NCI-H2107 treated with DMSO at 0.1 percent for 48 hours (cell line): ENCODE data around the gene IMPACT.
A peak's percentile ranks its signal among the peaks of the same experiment; 100 is the strongest.

ENCODE experiments used
- DNase-seq: peaks from one replicate; lab custom pipeline; 2025; ENCODE audit not compliant: unreplicated experiment; lab: John Stamatoyannopoulos, UW

Gene IMPACT

GRCh38 chr18:24474406-24474805, 47.9 kb downstream of the IMPACT start:
- DNase-seq = no peak

- no peak for DNase-seq
Observed at GRCh38 chr18:24475926-24476589, 49.6 kb downstream of the IMPACT start.

DNA sequence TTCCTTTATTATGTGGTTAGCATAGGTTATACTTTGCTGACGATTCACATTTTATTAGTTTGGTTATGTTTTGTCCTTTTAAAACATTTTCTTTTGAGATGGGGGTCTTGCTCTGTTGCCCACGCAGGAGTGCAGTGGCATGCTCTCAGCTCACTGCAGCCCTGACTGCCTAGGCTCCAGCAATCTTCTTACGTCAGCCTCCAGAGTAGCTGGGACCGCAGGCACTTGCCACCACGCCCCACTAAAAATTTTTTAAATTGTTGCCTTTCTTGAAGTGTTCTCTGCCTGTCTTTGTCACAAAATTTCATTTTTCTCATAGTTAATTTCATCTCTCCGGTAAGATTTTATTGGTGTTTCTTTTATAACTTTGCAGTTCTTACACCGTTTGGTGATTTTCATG, 52.9 kb downstream of the IMPACT start:
- no peak for DNase-seq

- no peak for DNase-seq
Observed at GRCh38 chr18:24482821-24483220, 56.4 kb downstream of the IMPACT start.

DNA sequence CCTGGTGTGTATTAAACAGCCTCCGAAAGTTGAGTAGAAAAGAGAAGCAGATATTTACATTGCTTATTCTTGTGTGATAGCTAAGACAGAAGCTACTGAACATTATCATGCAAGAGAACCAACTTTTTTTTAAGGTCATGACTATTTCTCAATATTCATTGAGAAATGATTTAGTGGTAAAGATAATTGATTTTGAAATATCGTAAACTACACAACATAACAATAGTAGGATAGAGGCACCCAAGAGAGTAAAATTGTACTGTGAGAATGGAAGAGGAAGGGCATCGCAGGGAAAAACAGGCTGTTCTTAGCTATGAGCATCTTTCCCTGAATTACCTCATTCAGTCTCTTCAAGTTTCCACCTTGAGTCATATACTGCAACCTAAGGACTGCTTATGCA, 59.2 kb downstream of the IMPACT start:
- DNase-seq = no peak

GRCh38 chr18:24486684-24487083, 60.2 kb downstream of the IMPACT start:
- no peak for DNase-seq

DNA sequence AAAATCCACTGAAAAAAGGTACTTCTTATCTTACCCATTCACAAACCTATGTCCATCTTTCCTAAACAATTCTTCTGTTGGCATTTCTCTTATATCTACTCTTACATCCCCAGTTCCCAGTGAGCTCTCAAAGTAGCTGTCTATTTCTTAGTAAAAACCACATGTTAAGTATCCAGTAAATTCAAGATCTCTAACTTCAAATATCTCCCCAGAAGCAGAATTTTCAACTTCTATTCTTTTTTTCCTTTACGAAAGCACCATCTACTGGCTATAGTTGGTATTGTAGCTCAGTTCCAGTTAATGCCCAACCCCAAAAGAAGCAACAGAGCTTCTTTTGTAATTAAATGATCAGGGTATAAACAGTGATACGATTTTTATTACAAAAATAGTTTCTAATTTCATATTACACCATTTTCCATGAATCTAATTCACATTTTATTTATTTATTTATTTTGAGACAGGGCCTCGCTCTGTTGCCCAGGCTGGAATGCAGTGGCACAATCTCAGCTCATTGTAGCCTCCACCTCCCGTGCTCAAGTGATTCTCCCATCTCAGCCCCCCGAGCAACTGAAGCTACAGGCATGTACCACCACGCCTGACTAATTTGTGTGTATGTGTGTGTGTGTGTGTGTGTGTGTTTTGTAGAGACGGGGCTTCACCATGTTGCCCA, 62.5 kb downstream of the IMPACT start:
- peak; percentile 11 for DNase-seq

DNA sequence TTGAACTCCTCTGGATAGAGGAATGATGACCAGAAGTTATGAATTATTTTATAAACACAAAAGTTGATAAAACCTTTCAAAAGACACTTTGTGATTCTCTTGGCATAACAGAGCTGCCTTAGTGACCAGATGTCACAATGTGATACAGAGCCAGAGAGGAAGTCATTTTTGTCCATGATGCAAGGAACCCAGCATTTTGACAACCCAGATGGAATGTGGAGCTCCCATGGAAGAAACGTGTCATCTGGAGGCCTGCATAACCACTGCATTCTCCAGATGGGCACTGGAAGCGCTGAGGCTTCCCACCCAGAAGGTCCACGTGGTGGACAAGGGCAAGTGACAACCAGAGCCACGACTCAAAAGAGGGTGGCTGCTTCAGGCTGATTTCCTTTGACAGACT, 64.1 kb downstream of the IMPACT start:
- DNase-seq = no peak

DNA sequence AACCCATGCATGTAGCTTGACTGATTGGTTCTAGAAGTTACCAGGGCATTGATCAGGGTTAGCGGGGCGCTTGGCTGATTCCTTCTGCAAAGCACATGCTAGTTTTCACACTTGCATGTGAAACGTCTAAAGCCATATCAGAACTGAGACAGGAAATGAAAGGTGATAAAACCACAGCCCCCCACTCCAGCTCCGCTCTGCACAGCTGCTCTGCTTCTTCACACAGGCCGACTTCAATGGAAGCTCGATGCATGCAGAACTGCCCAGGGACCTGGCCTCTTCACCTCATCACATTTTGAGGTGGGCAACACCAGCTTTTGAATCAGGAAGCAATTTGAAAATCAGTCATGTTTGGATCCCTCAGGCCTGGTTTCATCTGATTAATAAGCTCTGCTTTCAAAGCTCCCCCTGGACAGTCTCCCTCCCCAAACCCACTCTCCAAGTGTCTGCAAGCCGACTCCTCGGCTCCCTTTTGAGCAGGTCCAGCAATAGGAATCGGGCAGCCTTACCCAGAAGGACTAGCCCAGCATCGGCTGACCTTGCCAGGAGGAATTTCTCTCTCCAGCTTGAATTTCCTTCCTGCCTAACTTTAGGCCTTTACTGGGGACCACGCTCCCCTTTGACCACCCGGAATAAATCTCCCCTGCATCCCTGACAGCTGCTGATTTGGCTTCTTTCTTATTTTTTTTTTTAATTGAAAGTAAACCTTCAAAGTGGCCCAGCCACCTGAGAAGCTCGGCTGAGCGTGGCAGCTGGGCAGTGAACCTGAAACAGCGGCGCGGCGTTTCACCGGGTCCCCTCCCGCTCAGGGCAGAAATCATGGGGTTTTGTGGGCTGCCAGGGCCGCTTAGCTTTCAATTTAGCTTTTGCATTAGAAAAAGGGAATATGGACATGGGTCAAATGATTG, 65.7 kb downstream of the IMPACT start:
- peak; percentile 24 for DNase-seq

DNA sequence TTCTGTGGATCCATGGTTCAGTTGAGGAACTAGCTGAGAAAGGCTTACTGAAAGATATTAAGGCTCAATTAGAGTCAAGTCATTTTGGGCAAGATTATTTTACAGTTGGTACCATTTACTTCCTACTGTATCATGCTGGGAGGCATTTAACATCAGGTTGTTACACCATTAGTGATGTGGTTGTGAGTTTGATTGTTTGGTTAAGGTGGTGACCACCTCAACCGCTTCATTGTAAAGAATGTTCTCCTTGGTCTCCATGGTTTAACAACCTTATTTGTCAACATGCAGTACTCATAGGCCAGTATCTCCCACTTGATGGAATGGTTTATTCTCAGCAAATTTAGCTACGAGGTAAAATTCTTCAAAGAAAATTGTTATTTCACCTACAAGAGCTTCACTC, 68.1 kb downstream of the IMPACT start:
- DNase-seq = no peak

DNA sequence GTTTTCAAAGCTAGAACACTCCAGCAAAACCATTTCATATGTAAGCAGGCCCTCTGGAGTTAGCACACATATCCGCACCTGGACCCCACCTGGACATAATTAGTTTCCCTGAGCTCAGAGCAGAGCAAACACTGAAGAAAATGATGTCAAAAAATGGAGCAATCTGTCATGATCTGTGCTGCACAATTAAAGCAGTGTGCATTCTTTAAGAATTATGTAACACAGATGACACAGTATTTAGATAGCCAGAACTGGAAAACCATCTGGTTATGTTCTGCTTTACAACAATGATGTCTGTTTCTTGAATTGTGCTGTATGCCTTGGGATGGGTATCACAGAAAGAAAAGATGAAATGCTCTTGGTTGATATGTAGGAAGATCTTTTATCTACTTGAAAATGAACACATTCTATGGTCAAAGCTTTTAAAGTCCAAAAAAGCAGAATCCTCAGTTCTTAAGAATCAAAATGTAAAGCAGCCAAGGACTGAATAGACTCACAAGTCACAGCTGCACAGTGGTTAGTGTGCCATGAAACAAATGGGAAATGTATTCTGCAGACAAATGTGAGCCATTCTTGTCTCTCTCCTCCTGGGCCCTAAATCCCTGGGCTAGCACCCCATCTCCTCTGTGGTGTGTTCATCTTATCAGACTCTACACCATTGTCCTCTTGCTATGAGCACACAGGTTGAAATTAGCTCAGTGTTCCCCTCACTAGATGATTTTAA, 70.7 kb downstream of the IMPACT start:
- DNase-seq = no peak

DNA sequence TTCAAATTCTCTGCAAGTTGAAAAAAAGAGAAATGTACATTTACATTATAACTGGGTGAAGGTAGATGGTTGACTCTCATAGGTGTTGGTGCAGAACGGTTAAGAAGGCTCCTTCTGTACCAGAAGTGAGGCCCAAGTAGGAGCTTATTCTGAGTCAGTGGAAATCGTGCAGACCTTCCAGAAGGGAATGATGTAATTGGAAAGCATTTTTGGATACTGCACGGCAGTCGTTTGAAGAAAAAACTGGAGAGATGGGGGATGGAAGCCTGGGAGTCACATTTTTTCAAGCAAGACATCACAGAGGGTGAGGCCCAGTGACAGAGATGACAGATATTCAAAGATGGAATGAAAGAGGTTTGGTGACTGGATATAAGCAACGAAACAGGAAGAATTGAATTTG, 73.3 kb downstream of the IMPACT start:
- DNase-seq = no peak

GRCh38 chr18:24500217-24500616, 73.7 kb downstream of the IMPACT start:
- DNase-seq = no peak

DNA sequence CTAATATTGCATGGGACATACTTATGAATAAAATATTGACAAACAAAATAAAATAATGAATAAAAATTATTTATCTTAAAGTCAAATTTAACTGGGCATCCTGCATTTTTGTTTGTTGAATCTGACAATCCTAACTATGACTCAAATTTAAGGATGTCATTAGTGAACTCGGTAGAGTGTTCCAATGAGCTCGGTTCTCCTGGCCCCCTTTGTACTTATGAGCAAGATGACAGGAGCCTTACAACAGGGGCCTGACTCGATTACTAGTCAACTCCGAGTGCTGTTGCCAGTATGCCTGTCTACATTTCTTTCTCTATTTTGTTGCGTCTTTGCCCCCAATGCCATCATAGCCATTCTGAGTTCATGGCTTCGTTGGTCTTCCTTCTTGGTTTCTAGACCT, 74.3 kb downstream of the IMPACT start:
- no peak for DNase-seq

- no peak for DNase-seq
Observed at GRCh38 chr18:24502667-24503523, 76.4 kb downstream of the IMPACT start.
